Aortic smooth muscle cell (primary cell): ENCODE data around the gene STK39. TPM values are rescaled to one million over a fixed set of nuclear protein-coding genes. Genes with fewer than 3 reads are reported as not detected.

ENCODE experiments used
- total RNA-seq: library from RNA; depleted of rRNA; stranded (reverse); fragments of >200 nt; gene quantifications from 2 replicates; pipeline ENCODE4 v1.2.3, GENCODE V29; 2014

The STK39 gene
- 12.8 and 16.8 TPM in 2 replicates for total RNA-seq

GRCh38 chr2:168247341-168248261 is at the start of gene STK39:
Gene STK39 (minus strand): TSS chr2:168247595. CDS start chr2:168247435, 160 bp downstream.

Other genes with a start within 250 kb of the STK39 start
- 6.7 and 7.4 TPM in 2 replicates for gene CERS6, start 208.7 kb upstream of the STK39 start, total RNA-seq